Measurements from ENCODE around the gene RPE.

DNA sequence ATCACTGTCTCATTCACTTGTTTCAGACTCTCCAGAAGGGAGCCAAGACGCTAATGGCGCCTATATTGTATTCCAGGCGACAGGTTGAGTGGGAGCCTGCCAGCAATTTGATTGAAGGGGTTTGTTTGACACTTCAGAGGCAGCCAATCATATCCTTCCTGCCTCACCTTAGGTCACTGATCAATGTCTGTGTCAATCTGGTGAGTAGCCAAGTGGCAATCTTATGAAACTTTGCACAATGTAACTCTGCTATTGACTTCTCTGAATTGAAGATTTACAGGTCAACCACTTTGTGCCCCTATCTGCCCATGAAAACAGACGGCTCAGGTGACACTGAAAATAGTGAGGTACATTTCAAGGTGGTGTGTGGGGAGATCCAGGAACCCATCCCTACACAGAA, 32.7 kb upstream of the RPE start:
- TF ChIP-seq, protein P1, sequence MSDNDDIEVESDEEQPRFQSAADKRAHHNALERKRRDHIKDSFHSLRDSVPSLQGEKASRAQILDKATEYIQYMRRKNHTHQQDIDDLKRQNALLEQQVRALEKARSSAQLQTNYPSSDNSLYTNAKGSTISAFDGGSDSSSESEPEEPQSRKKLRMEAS (IDR thresholded peaks at IDR 0.05) = no peak
- TF ChIP-seq, protein P2, sequence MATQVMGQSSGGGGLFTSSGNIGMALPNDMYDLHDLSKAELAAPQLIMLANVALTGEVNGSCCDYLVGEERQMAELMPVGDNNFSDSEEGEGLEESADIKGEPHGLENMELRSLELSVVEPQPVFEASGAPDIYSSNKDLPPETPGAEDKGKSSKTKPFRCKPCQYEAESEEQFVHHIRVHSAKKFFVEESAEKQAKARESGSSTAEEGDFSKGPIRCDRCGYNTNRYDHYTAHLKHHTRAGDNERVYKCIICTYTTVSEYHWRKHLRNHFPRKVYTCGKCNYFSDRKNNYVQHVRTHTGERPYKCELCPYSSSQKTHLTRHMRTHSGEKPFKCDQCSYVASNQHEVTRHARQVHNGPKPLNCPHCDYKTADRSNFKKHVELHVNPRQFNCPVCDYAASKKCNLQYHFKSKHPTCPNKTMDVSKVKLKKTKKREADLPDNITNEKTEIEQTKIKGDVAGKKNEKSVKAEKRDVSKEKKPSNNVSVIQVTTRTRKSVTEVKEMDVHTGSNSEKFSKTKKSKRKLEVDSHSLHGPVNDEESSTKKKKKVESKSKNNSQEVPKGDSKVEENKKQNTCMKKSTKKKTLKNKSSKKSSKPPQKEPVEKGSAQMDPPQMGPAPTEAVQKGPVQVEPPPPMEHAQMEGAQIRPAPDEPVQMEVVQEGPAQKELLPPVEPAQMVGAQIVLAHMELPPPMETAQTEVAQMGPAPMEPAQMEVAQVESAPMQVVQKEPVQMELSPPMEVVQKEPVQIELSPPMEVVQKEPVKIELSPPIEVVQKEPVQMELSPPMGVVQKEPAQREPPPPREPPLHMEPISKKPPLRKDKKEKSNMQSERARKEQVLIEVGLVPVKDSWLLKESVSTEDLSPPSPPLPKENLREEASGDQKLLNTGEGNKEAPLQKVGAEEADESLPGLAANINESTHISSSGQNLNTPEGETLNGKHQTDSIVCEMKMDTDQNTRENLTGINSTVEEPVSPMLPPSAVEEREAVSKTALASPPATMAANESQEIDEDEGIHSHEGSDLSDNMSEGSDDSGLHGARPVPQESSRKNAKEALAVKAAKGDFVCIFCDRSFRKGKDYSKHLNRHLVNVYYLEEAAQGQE (IDR thresholded peaks at IDR 0.05; ENCODE audit: low read depth) = no peak
- TF ChIP-seq, protein P3, sequence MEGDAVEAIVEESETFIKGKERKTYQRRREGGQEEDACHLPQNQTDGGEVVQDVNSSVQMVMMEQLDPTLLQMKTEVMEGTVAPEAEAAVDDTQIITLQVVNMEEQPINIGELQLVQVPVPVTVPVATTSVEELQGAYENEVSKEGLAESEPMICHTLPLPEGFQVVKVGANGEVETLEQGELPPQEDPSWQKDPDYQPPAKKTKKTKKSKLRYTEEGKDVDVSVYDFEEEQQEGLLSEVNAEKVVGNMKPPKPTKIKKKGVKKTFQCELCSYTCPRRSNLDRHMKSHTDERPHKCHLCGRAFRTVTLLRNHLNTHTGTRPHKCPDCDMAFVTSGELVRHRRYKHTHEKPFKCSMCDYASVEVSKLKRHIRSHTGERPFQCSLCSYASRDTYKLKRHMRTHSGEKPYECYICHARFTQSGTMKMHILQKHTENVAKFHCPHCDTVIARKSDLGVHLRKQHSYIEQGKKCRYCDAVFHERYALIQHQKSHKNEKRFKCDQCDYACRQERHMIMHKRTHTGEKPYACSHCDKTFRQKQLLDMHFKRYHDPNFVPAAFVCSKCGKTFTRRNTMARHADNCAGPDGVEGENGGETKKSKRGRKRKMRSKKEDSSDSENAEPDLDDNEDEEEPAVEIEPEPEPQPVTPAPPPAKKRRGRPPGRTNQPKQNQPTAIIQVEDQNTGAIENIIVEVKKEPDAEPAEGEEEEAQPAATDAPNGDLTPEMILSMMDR (IDR thresholded peaks at IDR 0.05 in 2 of 3, conservative IDR thresholded peaks at IDR 0.05 in 1 of 3; ENCODE audit: borderline replicate concordance in 1 of 3, insufficient read depth in 1 of 3, low read depth in 2 of 3, low read length in 2 of 3) = no peak
- TF ChIP-seq, protein P4, sequence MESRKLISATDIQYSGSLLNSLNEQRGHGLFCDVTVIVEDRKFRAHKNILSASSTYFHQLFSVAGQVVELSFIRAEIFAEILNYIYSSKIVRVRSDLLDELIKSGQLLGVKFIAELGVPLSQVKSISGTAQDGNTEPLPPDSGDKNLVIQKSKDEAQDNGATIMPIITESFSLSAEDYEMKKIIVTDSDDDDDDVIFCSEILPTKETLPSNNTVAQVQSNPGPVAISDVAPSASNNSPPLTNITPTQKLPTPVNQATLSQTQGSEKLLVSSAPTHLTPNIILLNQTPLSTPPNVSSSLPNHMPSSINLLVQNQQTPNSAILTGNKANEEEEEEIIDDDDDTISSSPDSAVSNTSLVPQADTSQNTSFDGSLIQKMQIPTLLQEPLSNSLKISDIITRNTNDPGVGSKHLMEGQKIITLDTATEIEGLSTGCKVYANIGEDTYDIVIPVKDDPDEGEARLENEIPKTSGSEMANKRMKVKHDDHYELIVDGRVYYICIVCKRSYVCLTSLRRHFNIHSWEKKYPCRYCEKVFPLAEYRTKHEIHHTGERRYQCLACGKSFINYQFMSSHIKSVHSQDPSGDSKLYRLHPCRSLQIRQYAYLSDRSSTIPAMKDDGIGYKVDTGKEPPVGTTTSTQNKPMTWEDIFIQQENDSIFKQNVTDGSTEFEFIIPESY (IDR thresholded peaks at IDR 0.05; ENCODE audit: extremely low read depth, insufficient replicate concordance, low read length) = no peak
- TF ChIP-seq, protein P5, sequence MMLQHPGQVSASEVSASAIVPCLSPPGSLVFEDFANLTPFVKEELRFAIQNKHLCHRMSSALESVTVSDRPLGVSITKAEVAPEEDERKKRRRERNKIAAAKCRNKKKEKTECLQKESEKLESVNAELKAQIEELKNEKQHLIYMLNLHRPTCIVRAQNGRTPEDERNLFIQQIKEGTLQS (IDR thresholded peaks at IDR 0.05) = no peak
- no peak for TF ChIP-seq ZNF274 (IDR thresholded peaks at IDR 0.05; ENCODE audit: low read depth, low read length)
- no peak for TF ChIP-seq SRF (IDR thresholded peaks at IDR 0.05; ENCODE audit: low read depth)
- no peak for TF ChIP-seq EGR1 (IDR thresholded peaks at IDR 0.05; ENCODE audit: low read depth)
- TF ChIP-seq EZH2 (IDR thresholded peaks at IDR 0.05) = no peak
- no peak for TF ChIP-seq POLR2A (IDR thresholded peaks at IDR 0.05; ENCODE audit: borderline replicate concordance, extremely low read depth, insufficient read depth, insufficient read length)
- TF ChIP-seq POLR2AphosphoS5 (IDR thresholded peaks at IDR 0.05; ENCODE audit: low read depth, low read length) = no peak
- TF ChIP-seq EZH2phosphoT487 (IDR thresholded peaks at IDR 0.05; ENCODE audit: borderline replicate concordance) = no peak
- TF ChIP-seq SP1 (IDR thresholded peaks at IDR 0.05; ENCODE audit: low read depth) = no peak
- TF ChIP-seq SIN3A (IDR thresholded peaks at IDR 0.05; ENCODE audit: low read depth) = no peak

Measured in HCT116 (cell line).